GM21360 (cell line): Measurements from ENCODE around the gene XYLB.

Experiments
- ATAC-seq: cut with Tn5 transposase; IDR thresholded peaks from one replicate; pipeline ENCODE4 v1.9.1; 2021; ENCODE audit warnings: mild to moderate bottlenecking, moderate library complexity; ENCODE audit not compliant: unreplicated experiment

The XYLB gene

GRCh38 chr3:38361496-38361895 lies 14.9 kb downstream of the XYLB start:
- ATAC-seq: no peak

GRCh38 chr3:38362825-38363224 lies 16.2 kb downstream of the XYLB start:
- ATAC-seq: no peak

- no peak for ATAC-seq
Observed at GRCh38 chr3:38364721-38365400, 18.3 kb downstream of the XYLB start.

- ATAC-seq: no peak
Observed at GRCh38 chr3:38365469-38366062, 19.0 kb downstream of the XYLB start.

GRCh38 chr3:38366082-38366481 lies 19.5 kb downstream of the XYLB start:
- ATAC-seq: no peak

GRCh38 chr3:38367779-38368178 lies 21.2 kb downstream of the XYLB start:
- ATAC-seq: no peak

- ATAC-seq: no peak
Observed at GRCh38 chr3:38368238-38368637, 21.7 kb downstream of the XYLB start.

- ATAC-seq: no peak
Observed at GRCh38 chr3:38369186-38369585, 22.6 kb downstream of the XYLB start.

- no peak for ATAC-seq
Observed at GRCh38 chr3:38370149-38370548, 23.6 kb downstream of the XYLB start.

GRCh38 chr3:38370861-38371260 lies 24.3 kb downstream of the XYLB start:
- ATAC-seq: no peak

- no peak for ATAC-seq
Observed at GRCh38 chr3:38371541-38372213, 25.1 kb downstream of the XYLB start.

- no peak for ATAC-seq
Observed at GRCh38 chr3:38372214-38372601, 25.6 kb downstream of the XYLB start.

GRCh38 chr3:38374221-38374620 lies 27.6 kb downstream of the XYLB start:
- no peak for ATAC-seq

GRCh38 chr3:38375072-38375471 lies 28.5 kb downstream of the XYLB start:
- no peak for ATAC-seq

GRCh38 chr3:38375488-38376097 lies 29.0 kb downstream of the XYLB start:
- ATAC-seq: no peak

- ATAC-seq: no peak
Observed at GRCh38 chr3:38376098-38376816, 29.7 kb downstream of the XYLB start.

- no peak for ATAC-seq
Observed at GRCh38 chr3:38379201-38379770, 32.7 kb downstream of the XYLB start.

GRCh38 chr3:38382506-38383080 lies 36.0 kb downstream of the XYLB start:
- ATAC-seq: no peak

- ATAC-seq: no peak
Observed at GRCh38 chr3:38383156-38383875, 36.7 kb downstream of the XYLB start.
